Astrocyte (in vitro differentiated cells and primary cell): ENCODE measurements around the gene KIF1A. TPM values are rescaled to one million over a fixed set of nuclear protein-coding genes. Genes with fewer than 3 reads are reported as not detected.

Source experiments
- DNase-seq: peaks from one replicate; pipeline ENCODE4 v3.0.0-alpha.2; 2010; ENCODE audit warnings: low read depth
- FAIRE-seq: peaks from 2 replicates; lab custom pipeline; 2011; peaks lifted over from hg19 to GRCh38; lab: Jason Lieb, UNC
- H2AFZ ChIP-seq: 2 replicates; pipeline ENCODE4 v1.6.0; 2012; ENCODE audit warnings: low read depth, low read length, inconsistent platforms
- H3K27ac ChIP-seq: 2 replicates; pipeline ENCODE4 v1.5.1; 2011; ENCODE audit warnings: low read depth, low read length, inconsistent platforms
- H3K27me3 ChIP-seq: 2 replicates; pipeline ENCODE4 v1.6.0; 2011; ENCODE audit warnings: low read length, inconsistent platforms; ENCODE audit not compliant: insufficient read depth
- H3K36me3 ChIP-seq: 2 replicates; pipeline ENCODE4 v1.5.1; 2011; ENCODE audit warnings: low read length, inconsistent platforms; ENCODE audit not compliant: insufficient read depth
- H3K4me1 ChIP-seq: 2 replicates; pipeline ENCODE4 v1.5.1; 2011; ENCODE audit warnings: low read length, inconsistent platforms; ENCODE audit not compliant: insufficient read depth
- H3K4me2 ChIP-seq: 2 replicates; pipeline ENCODE4 v1.6.0; 2012; ENCODE audit warnings: low read length, inconsistent platforms
- H3K4me3 ChIP-seq: 2 replicates; pipeline ENCODE4 v1.5.1; 2011; ENCODE audit warnings: low read depth, mild to moderate bottlenecking, low read length, inconsistent platforms; ENCODE audit not compliant: insufficient read depth
- H3K79me2 ChIP-seq: 2 replicates; pipeline ENCODE4 v1.6.0; 2012; ENCODE audit warnings: mild to moderate bottlenecking, low read length, inconsistent platforms; ENCODE audit not compliant: insufficient read depth
- H3K9ac ChIP-seq: 2 replicates; pipeline ENCODE4 v1.6.0; 2012; ENCODE audit warnings: mild to moderate bottlenecking, low read length, inconsistent platforms
- H3K9me3 ChIP-seq: 2 replicates; pipeline ENCODE4 v1.5.1; 2012; ENCODE audit warnings: low read depth, mild to moderate bottlenecking, low read length, inconsistent platforms; ENCODE audit not compliant: insufficient read depth
- H4K20me1 ChIP-seq: 2 replicates; pipeline ENCODE4 v1.6.0; 2012; ENCODE audit warnings: low read length, inconsistent platforms; ENCODE audit not compliant: insufficient read depth
- H3K27ac Mint-ChIP-seq: one replicate; pipeline ENCODE4 v1.8.0; 2021; ENCODE audit warnings: mild to moderate bottlenecking, mixed read lengths; ENCODE audit not compliant: unreplicated experiment
- H3K27me3 Mint-ChIP-seq: one replicate; pipeline ENCODE4 v1.8.0; 2021; ENCODE audit warnings: low read depth, mixed read lengths; ENCODE audit not compliant: unreplicated experiment
- H3K36me3 Mint-ChIP-seq: one replicate; pipeline ENCODE4 v1.8.0; 2021; ENCODE audit warnings: low read depth, mixed read lengths; ENCODE audit not compliant: unreplicated experiment
- H3K4me1 Mint-ChIP-seq: one replicate; pipeline ENCODE4 v1.8.0; 2021; ENCODE audit warnings: low read depth, mixed read lengths; ENCODE audit not compliant: unreplicated experiment
- H3K4me3 Mint-ChIP-seq: one replicate; pipeline ENCODE4 v1.8.0; 2021; ENCODE audit warnings: mild to moderate bottlenecking, moderate library complexity, mixed read lengths; ENCODE audit not compliant: unreplicated experiment
- H3K9me3 Mint-ChIP-seq: one replicate; pipeline ENCODE4 v1.8.0; 2021; ENCODE audit warnings: mild to moderate bottlenecking, mixed read lengths; ENCODE audit not compliant: unreplicated experiment
- CTCF ChIP-seq: IDR thresholded peaks from 2 replicates; pipeline ENCODE4 v1.5.1; 2011; ENCODE audit warnings: low read depth, mild to moderate bottlenecking, inconsistent platforms, low read length, moderate library complexity; ENCODE audit not compliant: insufficient read depth
- EZH2 ChIP-seq: IDR thresholded peaks from 2 replicates; pipeline ENCODE4 v1.6.1; 2012; ENCODE audit warnings: mild to moderate bottlenecking, low read length, inconsistent platforms; ENCODE audit not compliant: insufficient read depth
- total RNA-seq: library from RNA; stranded (reverse); gene quantifications from 2 replicates; pipeline ENCODE4 v1.2.1, GENCODE V29; 2021

The KIF1A gene
- total RNA-seq, 1 donor from 2014 or later = 51.2 TPM

- no peak overlapping the region for H2AFZ ChIP-seq
- H3K36me3 ChIP-seq = no peaks in the 10 kb centered on the region
- H4K20me1 ChIP-seq = no peaks in the 10 kb centered on the region
- H3K79me2 ChIP-seq = no peaks in the 10 kb centered on the region
- peaks cover 9% of the 10 kb centered on the region for H3K9me3 ChIP-seq
- DNase-seq = no peak
- Mint-ChIP-seq H3K4me1 (no peaks in the 10 kb centered on the region), H3K4me3 (no peak overlapping the region), H3K27me3 (peaks cover 10% of the 10 kb centered on the region), H3K27ac (no peak overlapping the region), H3K9me3 (peaks cover 17% of the 10 kb centered on the region), H3K36me3 (peaks cover 10% of the 10 kb centered on the region)
- H3K4me3 ChIP-seq = no peak overlapping the region
- no peaks in the 10 kb centered on the region for H3K4me1 ChIP-seq
- H3K4me2 ChIP-seq = no peak overlapping the region
- H3K9ac ChIP-seq = no peak overlapping the region
- no peak for FAIRE-seq
- H3K27me3 ChIP-seq = peaks cover 5% of the 10 kb centered on the region
- no peak for TF ChIP-seq CTCF
- TF ChIP-seq EZH2 = no peak
- no peak overlapping the region for H3K27ac ChIP-seq
Observed at GRCh38 chr2:240815761-240816583, 4.0 kb downstream of the KIF1A start.

- H4K20me1 ChIP-seq = no peaks in the 10 kb centered on the region
- no peak overlapping the region for H3K27ac Mint-ChIP-seq
- H3K4me3 Mint-ChIP-seq = no peak overlapping the region
- H3K4me1 Mint-ChIP-seq = no peaks in the 10 kb centered on the region
- no peak overlapping the region for H3K4me2 ChIP-seq
- no peak for FAIRE-seq
- peaks cover 3% of the 10 kb centered on the region for H3K27me3 ChIP-seq
- H2AFZ ChIP-seq = no peak overlapping the region
- H3K4me1 ChIP-seq = no peaks in the 10 kb centered on the region
- no peaks in the 10 kb centered on the region for H3K36me3 ChIP-seq
- peaks cover 10% of the 10 kb centered on the region for H3K36me3 Mint-ChIP-seq
- H3K9me3 ChIP-seq = peaks cover 9% of the 10 kb centered on the region
- peaks cover 8% of the 10 kb centered on the region for H3K27me3 Mint-ChIP-seq
- H3K9ac ChIP-seq = no peak overlapping the region
- H3K9me3 Mint-ChIP-seq = peaks cover 17% of the 10 kb centered on the region
- TF ChIP-seq CTCF (no peak), EZH2 (no peak)
- H3K79me2 ChIP-seq = no peaks in the 10 kb centered on the region
- no peak overlapping the region for H3K27ac ChIP-seq
- no peak for DNase-seq
- H3K4me3 ChIP-seq = no peak overlapping the region
Observed at GRCh38 chr2:240814946-240815760, 4.9 kb downstream of the KIF1A start.
